Activated CD4-positive, alpha-beta memory T cell treated with anti-CD3 and anti-CD28 coated beads, Interleukin-2, amount 10 ng/mL, durations not matched to agents 7 days and 5 days (primary cell): ENCODE data around the gene MAPKBP1. TPM values are rescaled to one million over a fixed set of nuclear protein-coding genes. Genes with fewer than 3 reads are reported as not detected.

Experiments
- CTCF ChIA-PET: fragments of 350-600 bp; sonication (Branson Sonifier 250); formaldehyde crosslinking; loops from one replicate; lab custom pipeline; 2021; ENCODE audit warnings: antibody characterized with exemption, inconsistent platforms; lab: Charles Lee
- POLR2A ChIA-PET: fragments of 350-600 bp; sonication (Branson Sonifier 250); formaldehyde crosslinking; loops from one replicate; lab custom pipeline; 2021; ENCODE audit warnings: antibody characterized with exemption; lab: Charles Lee
- DNase-seq: peaks from one replicate; pipeline ENCODE4 v3.0.0-alpha.2; 2020
- H3K27ac Mint-ChIP-seq: one replicate; pipeline ENCODE4 v1.8.0; 2021; ENCODE audit warnings: mild to moderate bottlenecking, mixed read lengths
- H3K27me3 Mint-ChIP-seq: one replicate; pipeline ENCODE4 v1.8.0; 2021; ENCODE audit warnings: mixed read lengths
- H3K36me3 Mint-ChIP-seq: one replicate; pipeline ENCODE4 v1.8.0; 2021; ENCODE audit warnings: low read depth, mixed read lengths
- H3K4me1 Mint-ChIP-seq: one replicate; pipeline ENCODE4 v1.8.0; 2021; ENCODE audit warnings: mixed read lengths
- H3K4me3 Mint-ChIP-seq: one replicate; pipeline ENCODE4 v1.8.0; 2021; ENCODE audit warnings: mild to moderate bottlenecking, mixed read lengths
- H3K9me3 Mint-ChIP-seq: one replicate; pipeline ENCODE4 v1.8.0; 2021; ENCODE audit warnings: mixed read lengths
- total RNA-seq, 2 experiments: library from RNA; stranded (reverse); gene quantifications; one replicate each; pipeline ENCODE4 v1.2.3, GENCODE V29; 2021

Gene MAPKBP1
- total RNA-seq, 2 experiments from 2014 or later: 28.9 to 31.6 TPM

DNA sequence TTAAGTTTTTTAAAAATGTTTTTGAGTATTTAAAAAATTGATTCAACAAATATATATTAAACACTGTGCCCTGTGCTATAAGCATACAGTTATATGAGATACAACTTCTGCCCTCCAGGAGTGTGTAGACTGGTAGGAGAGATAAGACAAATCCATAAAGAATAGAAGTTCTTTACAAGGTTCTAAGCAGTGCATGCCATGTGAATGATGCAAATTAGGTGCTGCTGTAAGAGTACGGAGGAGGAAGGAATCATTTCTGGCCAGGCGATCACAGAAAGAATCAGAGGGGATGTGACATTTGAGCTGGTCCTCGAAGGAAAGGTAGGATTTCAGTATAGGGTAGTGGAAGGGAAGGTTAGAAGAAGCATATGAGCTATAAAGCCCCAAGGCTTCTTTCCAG is 14.0 kb downstream of the MAPKBP1 start:
- no peak overlapping the region for H3K27ac Mint-ChIP-seq
- ChIA-PET POLR2A (interaction anchor here (1.2 kb wide), 1 partner anchor 16 kb away, joined by 3 read pairs; no protein-coding TSS in a partner anchor), CTCF (interaction anchor here (0.9 to 9.4 kb wide), 3 partner anchors 14 to 60 kb away, joined by 3 to 45 read pairs (median 40); partner anchors contain the start of gene MAPKBP1)
- H3K9me3 Mint-ChIP-seq: peaks cover 3% of the 10 kb centered on the region
- H3K27me3 Mint-ChIP-seq: no peaks in the 10 kb centered on the region
- DNase-seq: no peak
- peaks cover 7% of the 10 kb centered on the region for H3K36me3 Mint-ChIP-seq
- H3K4me1 Mint-ChIP-seq: peaks cover 43% of the 10 kb centered on the region
- H3K4me3 Mint-ChIP-seq: no peak overlapping the region

DNA sequence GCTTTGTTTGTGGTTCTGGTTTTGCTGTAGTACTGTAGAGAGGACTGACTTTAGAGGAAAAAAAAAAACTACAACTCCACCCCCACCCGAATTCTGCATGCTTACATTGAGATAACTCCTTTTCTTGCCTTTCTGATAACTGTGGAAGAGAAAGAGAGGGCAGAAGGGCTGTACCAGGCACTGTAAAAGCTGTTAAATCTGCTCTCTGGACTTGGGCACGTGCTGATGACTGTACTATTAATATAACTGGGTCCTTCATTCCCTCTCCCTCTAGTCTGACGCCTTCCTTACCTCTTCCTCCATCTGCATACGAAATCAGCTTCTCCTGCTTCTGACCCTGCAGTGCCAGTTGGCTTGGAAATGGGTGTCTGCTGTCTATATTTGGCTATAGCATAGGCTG is 15.0 kb downstream of the MAPKBP1 start:
- H3K36me3 Mint-ChIP-seq: peaks cover 4% of the 10 kb centered on the region
- POLR2A ChIA-PET: interaction anchor here (1.2 to 2.2 kb wide), 2 partner anchors 9 to 17 kb away, joined by 3 to 7 read pairs; no protein-coding TSS in a partner anchor

DNA sequence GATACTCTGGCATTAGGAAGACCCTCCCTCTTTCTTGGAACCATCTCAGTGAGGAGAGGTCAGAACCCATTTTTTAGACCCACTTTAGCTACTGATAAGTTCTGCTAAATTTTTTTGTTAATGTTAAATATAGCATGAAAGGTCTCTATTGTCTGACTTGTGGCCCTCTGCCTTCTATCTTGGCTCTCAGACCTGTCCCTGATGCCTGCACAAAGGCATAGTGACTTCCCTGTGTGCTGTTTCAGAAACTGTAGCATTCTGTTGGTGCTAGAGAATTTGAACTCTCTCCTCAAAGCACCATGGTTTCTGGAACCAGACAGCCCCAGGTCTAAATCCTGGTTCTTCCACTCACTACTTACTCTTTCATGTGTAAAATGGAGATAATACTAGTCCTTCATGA is 15.4 kb downstream of the MAPKBP1 start:
- Mint-ChIP-seq H3K4me1 (peaks cover 46% of the 10 kb centered on the region), H3K27me3 (no peaks in the 10 kb centered on the region), H3K9me3 (no peaks in the 10 kb centered on the region), H3K4me3 (no peak overlapping the region), H3K36me3 (peaks cover 4% of the 10 kb centered on the region), H3K27ac (no peak overlapping the region)
- ChIA-PET POLR2A (interaction anchor here (1.2 to 3.4 kb wide), 4 partner anchors 9 to 65 kb away, joined by 3 to 18 read pairs (median 6); partner anchors contain the start of gene MAPKBP1), CTCF (interaction anchor here (4.6 to 9.4 kb wide), 2 partner anchors 16 to 21 kb away, joined by 40 to 45 read pairs; partner anchors contain the start of gene MAPKBP1)
- no peak for DNase-seq

More for the DNA sequence above, 15.0 kb downstream of the MAPKBP1 start:
- peaks cover 44% of the 10 kb centered on the region for H3K4me1 Mint-ChIP-seq
- H3K9me3 Mint-ChIP-seq: no peaks in the 10 kb centered on the region
- H3K27me3 Mint-ChIP-seq: no peaks in the 10 kb centered on the region
- no peak overlapping the region for H3K27ac Mint-ChIP-seq
- CTCF ChIA-PET: interaction anchor here (0.5 to 9.4 kb wide), 3 partner anchors 15 to 22 kb away, joined by 3 to 45 read pairs (median 40); partner anchors contain the start of gene MAPKBP1
- no peak overlapping the region for H3K4me3 Mint-ChIP-seq
- DNase-seq: no peak

DNA sequence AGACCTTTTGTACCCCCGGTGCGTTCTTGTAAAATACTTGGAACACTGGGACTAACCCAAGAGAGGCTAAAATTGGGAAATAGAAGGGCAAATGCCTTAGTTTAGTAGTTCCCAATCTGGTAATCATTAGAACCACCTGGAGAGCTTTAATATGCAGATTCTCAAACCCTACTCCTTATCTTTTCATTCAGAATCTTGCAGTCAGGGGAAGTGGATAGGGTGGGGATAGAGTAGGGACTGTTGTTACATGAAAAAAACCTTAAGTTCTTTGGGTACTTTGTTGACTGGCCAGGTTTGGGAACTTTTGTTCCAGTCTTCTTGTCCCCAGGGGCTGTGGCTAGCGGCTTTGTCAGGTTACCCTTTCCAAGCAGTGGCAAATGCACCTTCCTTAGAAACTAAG is 15.9 kb downstream of the MAPKBP1 start:
- H3K27ac Mint-ChIP-seq: no peak overlapping the region
- no peaks in the 10 kb centered on the region for H3K27me3 Mint-ChIP-seq
- H3K4me3 Mint-ChIP-seq: no peak overlapping the region
- H3K4me1 Mint-ChIP-seq: peaks cover 49% of the 10 kb centered on the region
- no peak for DNase-seq
- CTCF ChIA-PET: interaction anchor here (4.6 to 9.4 kb wide), 2 partner anchors 16 to 21 kb away, joined by 40 to 45 read pairs; partner anchors contain the start of gene MAPKBP1
- no peaks in the 10 kb centered on the region for H3K9me3 Mint-ChIP-seq
- POLR2A ChIA-PET: interaction anchor here (1.2 to 3.4 kb wide), 4 partner anchors 10 to 66 kb away, joined by 3 to 18 read pairs (median 6); partner anchors contain the start of gene MAPKBP1
- H3K36me3 Mint-ChIP-seq: peaks cover 3% of the 10 kb centered on the region

DNA sequence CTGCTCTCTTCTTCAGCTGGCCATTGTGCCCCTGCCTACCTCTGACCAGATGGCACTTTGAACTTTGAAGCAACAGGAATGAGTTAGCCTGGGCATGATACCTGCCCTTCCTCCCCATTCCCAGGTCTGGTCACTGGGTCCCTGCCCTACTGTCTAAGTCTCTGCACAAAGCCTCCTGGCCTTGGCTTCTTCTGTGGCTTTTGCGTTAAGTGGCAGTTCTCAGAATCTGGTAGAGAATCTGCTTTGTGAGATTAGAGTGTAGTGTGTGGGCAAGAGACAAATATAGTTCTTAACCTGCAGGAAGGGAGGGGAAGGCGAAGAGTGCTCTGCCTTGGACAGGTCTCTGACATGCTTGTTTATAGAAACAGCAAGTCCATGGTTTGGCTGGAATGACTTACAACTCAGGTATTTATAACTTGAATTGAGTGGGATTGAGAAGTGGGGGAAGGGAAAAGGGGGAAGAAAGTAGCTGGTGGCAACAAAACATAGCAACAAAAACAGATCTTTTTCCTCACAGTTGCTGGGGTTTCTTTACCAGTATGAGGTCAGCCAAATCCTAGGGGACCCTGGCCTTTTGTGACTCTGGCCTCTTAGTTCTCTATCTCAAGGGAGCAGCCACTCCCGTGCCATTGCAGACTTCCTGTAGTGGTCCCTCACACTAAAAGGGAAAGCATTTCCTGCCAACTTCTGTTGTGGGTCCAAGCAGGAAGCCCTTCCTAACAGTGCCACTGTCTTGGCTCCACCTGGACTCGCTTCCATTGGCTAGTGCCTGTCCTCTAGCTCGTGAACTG is 16.7 kb downstream of the MAPKBP1 start:
- peak overlapping the region; percentile 70 for H3K27ac Mint-ChIP-seq
- H3K4me1 Mint-ChIP-seq: peaks cover 53% of the 10 kb centered on the region
- H3K27me3 Mint-ChIP-seq: no peaks in the 10 kb centered on the region
- ChIA-PET POLR2A (interaction anchor here (1.0 to 3.4 kb wide), 6 partner anchors 11 to 67 kb away, joined by 3 to 18 read pairs (median 4); partner anchors contain the start of gene MAPKBP1), CTCF (interaction anchor here (0.9 to 9.4 kb wide), 3 partner anchors 10 to 20 kb away, joined by 3 to 45 read pairs (median 40); partner anchors contain the start of gene MAPKBP1)
- H3K9me3 Mint-ChIP-seq: no peaks in the 10 kb centered on the region
- DNase-seq: peak; percentile 30
- H3K4me3 Mint-ChIP-seq: peak overlapping the region; percentile 1
- peaks cover 2% of the 10 kb centered on the region for H3K36me3 Mint-ChIP-seq

DNA sequence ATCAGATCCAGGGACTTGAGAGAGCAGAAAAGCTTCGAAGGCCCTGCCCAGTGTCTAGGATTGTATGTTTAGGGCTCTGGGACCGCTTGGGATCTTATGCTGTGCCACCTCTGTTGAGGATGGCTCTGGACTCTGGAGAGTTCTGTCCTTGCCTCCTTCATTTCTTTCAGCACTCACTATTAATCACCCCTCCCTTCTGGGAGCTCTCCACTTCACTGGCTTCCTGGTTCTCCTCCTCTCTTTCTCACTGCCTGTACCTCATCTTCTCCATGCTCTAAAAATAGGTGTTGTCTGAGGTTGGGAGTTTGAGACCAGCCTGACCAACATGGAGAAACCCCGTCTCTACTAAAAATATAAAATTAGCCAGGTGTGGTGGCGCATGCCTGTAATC is 17.3 kb downstream of the MAPKBP1 start:
- ChIA-PET POLR2A (interaction anchor here (1.0 to 3.4 kb wide), 3 partner anchors 13 to 18 kb away, joined by 3 to 18 read pairs (median 3); partner anchors contain the start of gene MAPKBP1), CTCF (interaction anchor here (0.9 to 9.4 kb wide), 3 partner anchors 9 to 20 kb away, joined by 3 to 45 read pairs (median 40); partner anchors contain the start of gene MAPKBP1)
- Mint-ChIP-seq H3K27me3 (no peaks in the 10 kb centered on the region), H3K4me1 (peaks cover 59% of the 10 kb centered on the region), H3K27ac (peak overlapping the region; percentile 70), H3K9me3 (no peaks in the 10 kb centered on the region), H3K36me3 (peaks cover 2% of the 10 kb centered on the region), H3K4me3 (peak overlapping the region; percentile 1)
- DNase-seq: no peak

DNA sequence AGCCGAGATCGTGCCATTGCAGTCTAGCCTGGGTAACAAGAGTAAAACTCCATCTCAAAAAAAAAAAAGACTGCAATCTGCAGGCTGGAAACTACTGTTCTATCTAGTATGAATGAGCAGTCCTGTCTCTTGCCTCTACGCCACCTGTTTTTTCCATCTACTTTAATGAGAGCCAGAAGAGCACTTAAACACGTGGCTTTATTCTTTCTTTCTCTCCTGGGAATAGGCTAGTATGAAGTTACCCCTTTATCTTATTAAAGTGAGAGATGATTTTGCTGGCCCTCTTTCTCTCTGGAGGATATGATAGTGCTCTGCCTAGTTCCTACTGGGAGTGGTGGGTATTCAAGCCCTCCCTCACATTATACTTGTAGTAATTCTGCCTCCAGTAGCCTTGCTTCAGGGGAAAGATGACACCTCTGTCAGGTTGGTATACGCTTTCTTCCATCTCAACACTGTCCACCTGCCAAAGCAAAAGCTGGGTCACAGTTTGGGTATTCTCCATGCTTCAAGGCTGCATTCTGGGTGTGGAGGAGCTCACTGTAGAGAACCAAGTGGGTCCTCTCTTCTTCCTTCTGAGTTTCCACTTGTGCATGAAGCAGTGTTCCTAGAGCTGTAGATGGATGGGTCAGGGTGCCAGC is 17.8 kb downstream of the MAPKBP1 start:
- Mint-ChIP-seq H3K4me3 (no peak overlapping the region), H3K9me3 (no peaks in the 10 kb centered on the region), H3K4me1 (peaks cover 61% of the 10 kb centered on the region), H3K27me3 (no peaks in the 10 kb centered on the region), H3K27ac (no peak overlapping the region), H3K36me3 (peaks cover 2% of the 10 kb centered on the region)
- CTCF ChIA-PET: interaction anchor here (0.9 to 9.4 kb wide), 3 partner anchors 9 to 19 kb away, joined by 3 to 45 read pairs (median 40); partner anchors contain the start of gene MAPKBP1
- POLR2A ChIA-PET: interaction anchor here (1.0 to 3.4 kb wide), 3 partner anchors 14 to 19 kb away, joined by 3 to 18 read pairs (median 3); partner anchors contain the start of gene MAPKBP1
- no peak for DNase-seq

DNA sequence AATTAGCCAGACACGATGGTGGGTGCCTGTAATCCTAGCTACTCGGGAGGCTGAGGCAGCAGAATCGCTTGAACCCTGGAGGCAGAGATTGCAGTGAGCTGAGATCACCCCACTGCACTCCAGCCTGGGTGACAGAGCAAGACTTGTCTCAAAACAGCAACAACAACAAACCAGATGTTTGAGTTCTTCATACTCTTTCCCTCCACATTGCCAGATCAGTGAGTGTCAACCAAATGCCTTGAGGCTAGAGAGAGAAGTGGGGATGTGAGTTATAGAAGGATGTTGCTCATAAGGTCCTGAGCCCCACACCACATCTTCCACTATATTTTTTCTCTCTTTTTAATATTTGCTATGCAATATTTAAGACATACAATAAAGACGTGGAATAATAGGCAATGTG is 19.8 kb downstream of the MAPKBP1 start:
- Mint-ChIP-seq H3K9me3 (no peaks in the 10 kb centered on the region), H3K4me1 (peaks cover 52% of the 10 kb centered on the region), H3K36me3 (peaks cover 2% of the 10 kb centered on the region), H3K27ac (no peak overlapping the region), H3K4me3 (no peak overlapping the region), H3K27me3 (no peaks in the 10 kb centered on the region)
- ChIA-PET POLR2A (interaction anchor here (1.2 kb wide), 1 partner anchor 10 kb away, joined by 3 read pairs; no protein-coding TSS in a partner anchor), CTCF (interaction anchor here (1.2 to 9.4 kb wide), 2 partner anchors 17 to 20 kb away, joined by 8 to 45 read pairs; partner anchors contain the start of gene MAPKBP1)
- DNase-seq: no peak

DNA sequence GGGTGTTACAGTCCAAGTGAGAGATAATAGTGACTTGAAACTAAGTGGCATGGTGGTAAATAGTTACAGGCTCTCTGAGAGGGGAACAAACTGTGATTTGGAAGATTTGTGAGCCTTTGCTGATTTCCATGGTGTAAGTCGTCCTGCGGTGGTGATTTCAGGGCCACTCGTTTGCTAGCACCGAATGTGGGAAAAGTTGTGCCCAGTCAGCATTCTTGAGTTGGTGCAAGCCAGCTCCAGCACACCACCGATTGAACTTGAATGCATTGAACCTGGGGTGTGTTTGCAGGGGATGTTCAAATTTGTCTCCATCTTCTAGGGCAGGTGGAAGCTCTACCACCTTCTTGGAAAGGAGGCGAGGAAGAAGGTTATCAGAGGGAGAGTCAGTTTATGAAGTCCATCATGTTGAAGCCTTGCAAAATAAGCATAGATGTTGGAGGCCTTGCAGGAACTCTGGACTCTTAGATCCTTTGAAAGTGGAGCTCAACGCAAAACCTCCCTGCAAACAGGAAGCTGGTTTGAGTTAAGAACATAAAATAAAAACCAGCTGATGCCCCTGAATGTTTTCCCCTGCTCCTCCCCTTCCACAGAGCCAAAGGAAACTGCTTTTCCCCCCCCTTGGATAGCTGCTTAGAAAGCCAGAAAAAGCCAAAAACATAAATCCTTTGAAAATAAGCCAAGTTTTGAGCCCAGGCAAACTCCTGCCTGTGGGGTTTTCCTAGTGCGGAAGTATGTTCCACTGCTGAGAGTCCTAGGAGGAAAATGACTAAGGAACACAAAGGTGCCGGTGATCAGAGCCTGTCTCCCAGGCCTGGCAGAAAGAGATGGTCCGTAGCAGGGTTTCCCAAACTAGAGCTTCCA is 21.9 kb downstream of the MAPKBP1 start:
- H3K27ac Mint-ChIP-seq: no peak overlapping the region
- DNase-seq: no peak
- peaks cover 15% of the 10 kb centered on the region for H3K36me3 Mint-ChIP-seq
- H3K9me3 Mint-ChIP-seq: no peaks in the 10 kb centered on the region
- ChIA-PET POLR2A (interaction anchor here (0.7 to 0.8 kb wide), 2 partner anchors 17 to 22 kb away, joined by 3 read pairs; partner anchors contain the start of gene MAPKBP1), CTCF (interaction anchor here (0.9 to 1.5 kb wide), 4 partner anchors 15 to 53 kb away, joined by 3 to 7 read pairs (median 5); partner anchors contain the start of gene MAPKBP1)
- H3K4me3 Mint-ChIP-seq: no peak overlapping the region
- peaks cover 31% of the 10 kb centered on the region for H3K4me1 Mint-ChIP-seq
- H3K27me3 Mint-ChIP-seq: no peaks in the 10 kb centered on the region

DNA sequence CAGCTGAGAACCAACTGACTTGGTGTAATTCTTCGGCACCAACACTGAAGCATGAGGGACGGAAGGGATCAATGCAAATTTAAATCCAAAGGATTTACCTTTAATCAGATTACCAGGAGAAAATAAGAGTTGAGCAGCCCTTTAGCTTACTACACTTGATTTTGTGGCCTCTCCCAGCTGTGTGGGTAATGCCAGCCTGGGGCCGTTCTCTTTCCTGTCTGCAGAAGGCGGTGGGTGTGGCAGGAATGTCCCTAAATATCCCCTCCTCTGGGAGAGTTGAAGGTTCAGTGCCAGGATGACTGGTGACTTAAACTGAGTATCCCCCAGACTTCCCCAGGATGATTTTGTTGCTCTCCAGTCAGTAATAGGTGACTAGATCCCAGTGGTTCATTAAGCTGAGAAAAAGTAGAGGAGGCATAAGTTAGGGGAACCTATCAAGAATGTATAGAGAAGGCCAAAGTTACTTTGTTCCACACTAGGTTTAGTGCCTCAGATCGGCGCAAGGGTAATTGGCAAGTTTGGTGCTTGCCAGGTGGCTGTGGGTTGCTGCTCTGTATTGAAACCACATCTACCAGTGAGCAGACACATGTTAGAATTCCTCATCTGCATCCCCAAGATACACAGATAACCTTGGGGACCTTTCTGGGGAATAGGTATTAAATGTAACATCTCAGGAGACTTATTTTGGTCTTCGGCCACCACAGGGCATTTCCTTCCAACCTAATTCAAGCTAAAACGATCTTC is 23.1 kb downstream of the MAPKBP1 start:
- CTCF ChIA-PET: interaction anchor here (1.3 to 1.5 kb wide), 2 partner anchors 14 to 23 kb away, joined by 6 to 7 read pairs; partner anchors contain the start of gene MAPKBP1
- peaks cover 20% of the 10 kb centered on the region for H3K4me1 Mint-ChIP-seq
- no peak overlapping the region for H3K4me3 Mint-ChIP-seq
- no peaks in the 10 kb centered on the region for H3K27me3 Mint-ChIP-seq
- no peak overlapping the region for H3K27ac Mint-ChIP-seq
- no peak for DNase-seq
- H3K36me3 Mint-ChIP-seq: peaks cover 20% of the 10 kb centered on the region
- H3K9me3 Mint-ChIP-seq: no peaks in the 10 kb centered on the region
- POLR2A ChIA-PET: interaction anchor here (1.1 kb wide), 1 partner anchor 19 kb away, joined by 3 read pairs; no protein-coding TSS in a partner anchor
